HK-2 (cell line): ENCODE data around the gene ARHGAP8.

ENCODE experiments used
- DNase-seq: peaks from one replicate; pipeline ENCODE4 v3.0.0-alpha.2; 2018; ENCODE audit not compliant: unreplicated experiment

The ARHGAP8 gene

DNA sequence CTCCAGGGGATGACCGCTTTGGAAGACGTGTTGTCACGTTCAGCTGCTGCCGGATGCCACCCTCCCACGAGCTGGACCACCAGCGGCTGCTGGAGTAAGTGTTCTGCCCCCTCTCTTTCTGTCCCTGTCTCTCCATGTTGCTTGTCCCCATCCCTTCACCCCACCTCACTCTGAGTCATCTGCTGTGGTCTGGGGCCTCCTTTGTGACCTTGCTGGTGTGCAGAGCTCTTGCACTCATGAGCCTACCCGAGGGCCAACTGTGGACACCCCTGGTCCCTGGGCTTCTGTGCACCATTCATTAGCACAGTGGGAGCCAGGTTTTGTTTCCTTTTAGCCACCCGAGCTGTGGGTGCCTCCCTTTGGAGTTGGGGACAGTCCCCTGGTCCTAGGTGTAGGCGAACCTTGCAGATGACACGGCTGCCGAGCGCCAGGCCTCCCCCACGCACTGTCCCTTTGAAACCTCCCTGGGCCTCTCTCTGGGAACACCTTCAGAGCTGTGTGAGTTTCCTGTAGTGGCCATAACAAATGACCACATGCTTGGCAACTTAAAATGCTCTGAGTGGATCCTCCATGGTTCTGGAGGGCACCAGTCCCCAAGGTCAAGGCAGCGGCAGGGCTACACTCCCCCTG lies 49.8 kb downstream of the ARHGAP8 start:
- no peak for DNase-seq

DNA sequence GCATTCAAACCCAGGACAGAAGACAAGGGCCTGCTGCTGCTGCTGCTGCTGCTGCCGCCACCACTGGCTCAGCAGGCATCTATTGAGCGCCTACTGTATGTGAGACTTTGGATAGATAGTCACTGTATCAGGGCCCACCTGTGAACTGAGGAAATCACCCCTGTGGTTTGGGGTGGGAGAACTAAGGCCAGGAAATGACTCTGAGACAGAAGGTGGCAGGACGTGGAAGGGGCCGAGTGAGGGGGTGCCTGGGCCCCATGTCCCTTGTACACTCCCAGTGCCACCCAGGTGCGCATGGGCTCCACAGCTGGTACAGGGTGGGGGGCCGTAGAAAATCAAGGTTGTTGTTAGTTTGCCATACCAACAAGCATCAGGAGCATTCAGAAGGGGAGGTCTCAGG lies 50.6 kb downstream of the ARHGAP8 start:
- no peak for DNase-seq

GRCh38 chr22:44804327-44804726 lies 52.0 kb downstream of the ARHGAP8 start:
- no peak for DNase-seq

- no peak for DNase-seq
Measured at GRCh38 chr22:44805711-44806110, 53.3 kb downstream of the ARHGAP8 start.

GRCh38 chr22:44807232-44807631 lies 54.9 kb downstream of the ARHGAP8 start:
- DNase-seq: no peak

GRCh38 chr22:44807915-44808690 lies 55.7 kb downstream of the ARHGAP8 start:
- no peak for DNase-seq

DNA sequence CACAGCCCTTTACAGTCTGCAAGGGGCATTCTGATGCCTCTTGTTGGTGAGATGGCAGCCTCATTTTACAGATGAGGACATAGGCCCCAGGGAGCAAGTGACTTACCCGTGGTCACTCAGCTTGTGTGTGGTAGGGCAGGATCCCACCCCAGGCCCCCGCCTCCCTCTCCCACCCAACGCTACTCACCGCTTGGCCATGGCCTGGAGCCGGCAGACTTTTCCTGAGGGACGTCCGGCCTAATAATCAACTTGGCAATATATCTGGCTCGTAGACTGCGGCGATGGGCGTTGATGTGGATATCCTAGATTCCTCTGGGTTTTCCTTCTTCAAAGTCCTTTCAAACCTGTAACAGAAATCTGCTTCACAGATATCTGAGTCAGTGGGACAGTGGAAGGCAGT lies 57.1 kb downstream of the ARHGAP8 start:
- no peak for DNase-seq

- DNase-seq: no peak
Measured at GRCh38 chr22:44811141-44811540, 58.8 kb downstream of the ARHGAP8 start.

DNA sequence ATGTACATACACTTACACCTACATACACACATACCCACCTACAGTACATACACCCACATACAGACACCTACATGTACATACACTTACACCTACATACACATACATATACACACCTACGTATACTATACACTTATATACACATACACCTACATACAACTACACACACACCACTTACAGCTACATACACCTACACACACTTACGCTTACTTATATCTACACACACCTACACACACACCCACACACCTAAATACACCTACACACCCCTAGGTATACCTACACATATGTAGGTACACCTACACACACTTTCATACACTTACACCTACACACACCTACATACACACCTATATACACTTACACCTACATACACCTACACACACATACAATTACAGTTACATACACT lies 61.0 kb downstream of the ARHGAP8 start:
- DNase-seq: no peak

- no peak for DNase-seq
Measured at GRCh38 chr22:44814266-44815098, 62.1 kb downstream of the ARHGAP8 start.

- no peak for DNase-seq
Measured at GRCh38 chr22:44815099-44816070, 63.0 kb downstream of the ARHGAP8 start.

- no peak for DNase-seq
Measured at GRCh38 chr22:44816141-44816540, 63.8 kb downstream of the ARHGAP8 start.

GRCh38 chr22:44818727-44819126 lies 66.4 kb downstream of the ARHGAP8 start:
- no peak for DNase-seq

DNA sequence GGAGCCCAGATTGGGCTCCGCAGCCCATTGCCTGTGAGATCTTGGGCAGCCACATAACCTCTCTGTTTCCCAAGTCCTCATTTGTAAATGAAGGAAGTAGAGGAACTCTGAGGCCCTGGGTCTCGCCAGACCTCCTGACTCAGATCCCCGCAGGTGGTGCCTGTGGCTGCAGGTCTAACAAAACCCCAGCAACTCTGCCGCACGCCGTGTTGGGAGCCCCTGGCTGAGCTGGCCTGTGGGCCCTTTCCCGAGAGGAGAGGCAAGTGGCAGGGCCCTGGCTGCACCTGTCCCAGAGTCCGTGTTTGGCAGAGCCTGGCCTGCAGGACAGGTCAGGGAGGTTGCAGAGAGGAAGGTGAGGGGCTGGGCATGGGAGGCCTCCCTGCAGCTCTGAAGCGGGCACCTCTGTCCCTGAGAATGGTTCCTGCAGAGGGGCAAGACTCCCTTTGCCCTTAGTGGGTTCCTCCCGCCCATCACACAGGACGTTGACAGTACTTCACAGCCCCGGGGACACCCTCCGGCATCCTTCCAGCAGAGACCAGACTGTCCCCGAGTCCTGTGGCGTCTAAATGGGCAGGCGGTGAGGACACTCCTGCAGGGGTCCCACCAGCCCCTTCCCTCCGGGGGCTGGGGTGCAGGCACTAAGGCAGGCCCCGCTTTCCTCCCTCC lies 67.7 kb downstream of the ARHGAP8 start:
- no peak for DNase-seq

DNA sequence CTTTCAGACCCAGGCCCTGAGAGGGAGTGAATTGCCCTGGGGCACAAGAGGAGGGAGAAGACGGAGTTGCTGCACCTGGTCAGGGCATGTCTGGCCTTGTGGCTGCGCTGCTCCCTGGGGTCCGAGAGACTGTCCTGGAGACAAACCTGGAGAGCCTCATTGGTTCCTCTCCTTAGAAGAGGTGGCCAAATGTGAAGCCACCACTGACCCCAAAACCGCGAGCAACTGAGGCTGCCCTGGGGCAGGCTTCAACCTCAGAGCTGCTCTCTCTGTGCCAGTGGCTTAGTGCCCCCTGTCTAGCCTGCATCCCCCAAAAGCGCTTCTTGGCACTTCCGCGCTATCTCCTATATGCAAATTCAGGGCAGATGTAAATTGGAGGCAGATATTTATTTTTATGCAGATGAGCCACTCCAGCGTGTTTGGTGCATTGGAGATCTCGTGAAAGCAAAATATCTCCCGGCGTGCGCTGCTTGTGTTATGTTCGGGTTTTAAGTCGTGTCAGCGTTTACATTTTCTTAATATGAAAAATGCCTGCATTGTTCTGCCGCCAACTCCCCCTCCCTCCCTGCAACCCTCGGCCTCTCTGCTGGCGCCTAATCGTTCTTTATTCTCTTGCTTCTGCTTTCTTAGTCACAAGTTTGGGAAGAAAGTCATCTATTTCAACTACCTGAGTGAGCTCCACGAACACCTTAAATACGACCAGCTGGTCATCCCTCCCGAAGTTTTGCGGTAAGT lies 69.5 kb downstream of the ARHGAP8 start:
- DNase-seq: no peak

DNA sequence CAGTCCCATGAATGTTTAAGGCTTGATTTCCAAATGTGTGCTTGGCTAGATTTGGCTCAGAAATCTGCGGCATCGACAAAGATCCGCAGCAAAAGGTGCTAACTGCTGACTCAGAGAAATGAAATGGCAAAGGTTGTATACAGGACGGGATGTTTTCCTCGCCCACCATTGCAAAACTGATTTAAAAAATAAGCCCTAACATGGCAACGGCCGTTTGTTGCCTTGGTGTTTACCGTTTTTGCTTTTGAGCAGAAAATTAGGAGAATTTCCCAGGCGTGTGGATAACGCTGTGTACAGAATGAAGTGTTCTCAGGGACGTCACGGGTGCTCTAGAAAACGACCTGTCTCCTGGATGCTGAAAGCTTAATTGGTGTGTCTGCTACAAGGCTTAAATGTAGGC lies 70.2 kb downstream of the ARHGAP8 start:
- no peak for DNase-seq

- no peak for DNase-seq
Measured at GRCh38 chr22:44823396-44823795, 71.0 kb downstream of the ARHGAP8 start.

DNA sequence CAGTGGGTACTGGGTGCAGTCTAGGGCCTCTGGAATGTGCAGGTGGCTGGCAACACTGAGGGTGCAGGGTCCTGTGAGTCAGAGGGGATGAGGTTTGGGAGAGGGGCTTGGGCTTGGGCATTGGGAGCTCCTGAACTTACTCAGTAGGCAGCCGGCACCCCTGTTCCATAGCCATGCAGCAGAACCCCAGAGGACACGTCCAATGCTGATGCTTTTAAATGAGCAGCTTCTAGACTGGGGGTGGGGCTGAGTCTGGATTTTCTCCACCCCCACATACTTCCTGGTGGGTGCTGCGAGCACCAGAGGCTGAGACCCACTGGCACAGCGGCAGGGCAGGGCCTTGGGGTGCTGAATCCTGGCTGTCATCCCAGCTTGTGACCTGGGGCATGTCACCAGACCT lies 71.4 kb downstream of the ARHGAP8 start:
- DNase-seq: no peak

GRCh38 chr22:44824271-44824670 lies 71.9 kb downstream of the ARHGAP8 start:
- DNase-seq: no peak
